NK-92 (cell line): ENCODE data around the gene TAP1.
A peak's percentile ranks its signal among the peaks of the same experiment; 100 is the strongest.
"Not testable (repeated sequence)": the region's sequence is repeated elsewhere in the genome, so short reads cannot be mapped to it uniquely, and the experiment has no call there.

Experiments used
- DNase-seq: peaks from one replicate; lab custom pipeline; 2025; ENCODE audit not compliant: unreplicated experiment; lab: John Stamatoyannopoulos, UW

The TAP1 gene, protein sequence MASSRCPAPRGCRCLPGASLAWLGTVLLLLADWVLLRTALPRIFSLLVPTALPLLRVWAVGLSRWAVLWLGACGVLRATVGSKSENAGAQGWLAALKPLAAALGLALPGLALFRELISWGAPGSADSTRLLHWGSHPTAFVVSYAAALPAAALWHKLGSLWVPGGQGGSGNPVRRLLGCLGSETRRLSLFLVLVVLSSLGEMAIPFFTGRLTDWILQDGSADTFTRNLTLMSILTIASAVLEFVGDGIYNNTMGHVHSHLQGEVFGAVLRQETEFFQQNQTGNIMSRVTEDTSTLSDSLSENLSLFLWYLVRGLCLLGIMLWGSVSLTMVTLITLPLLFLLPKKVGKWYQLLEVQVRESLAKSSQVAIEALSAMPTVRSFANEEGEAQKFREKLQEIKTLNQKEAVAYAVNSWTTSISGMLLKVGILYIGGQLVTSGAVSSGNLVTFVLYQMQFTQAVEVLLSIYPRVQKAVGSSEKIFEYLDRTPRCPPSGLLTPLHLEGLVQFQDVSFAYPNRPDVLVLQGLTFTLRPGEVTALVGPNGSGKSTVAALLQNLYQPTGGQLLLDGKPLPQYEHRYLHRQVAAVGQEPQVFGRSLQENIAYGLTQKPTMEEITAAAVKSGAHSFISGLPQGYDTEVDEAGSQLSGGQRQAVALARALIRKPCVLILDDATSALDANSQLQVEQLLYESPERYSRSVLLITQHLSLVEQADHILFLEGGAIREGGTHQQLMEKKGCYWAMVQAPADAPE

DNA sequence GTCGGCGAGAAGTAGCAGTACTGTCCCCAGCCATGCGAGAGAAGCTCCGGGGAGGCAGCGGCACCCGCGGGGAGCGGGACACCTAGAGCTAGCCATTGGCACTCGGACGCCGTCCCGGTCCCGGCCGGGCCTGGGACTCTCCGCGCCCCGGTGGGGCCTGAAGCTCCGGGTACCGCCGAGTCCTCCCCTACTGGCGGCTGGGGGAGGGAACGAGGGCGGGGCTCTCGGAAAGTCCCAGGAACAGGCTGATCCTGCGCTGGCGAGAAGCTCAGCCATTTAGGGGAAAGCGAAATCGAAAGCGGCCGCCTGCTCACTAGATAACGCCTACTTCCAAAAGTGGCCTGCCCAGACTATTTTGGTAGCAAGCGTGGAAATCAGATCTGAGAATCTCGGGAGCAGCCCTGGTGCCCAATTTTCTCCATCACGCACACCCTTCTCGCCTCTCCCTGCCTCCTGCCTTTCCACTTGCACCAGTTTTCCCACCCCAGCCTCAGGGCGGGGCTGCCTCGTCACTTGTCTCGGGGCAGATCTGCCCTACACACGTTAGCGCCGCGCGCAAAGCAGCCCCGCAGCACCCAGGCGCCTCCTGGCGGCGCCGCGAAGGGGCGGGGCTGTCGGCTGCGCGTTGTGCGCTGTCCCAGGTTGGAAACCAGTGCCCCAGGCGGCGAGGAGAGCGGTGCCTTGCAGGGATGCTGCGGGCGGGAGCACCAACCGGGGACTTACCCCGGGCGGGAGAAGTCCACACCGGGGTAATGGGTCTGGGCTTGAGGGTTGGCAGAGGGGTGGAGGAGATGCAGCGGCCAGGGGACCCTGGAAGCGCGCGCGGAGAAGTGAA lies at the start of gene TAP1, which contains the start of gene PSMB9:
Gene TAP1 (minus strand): TSS at position 164 of the 835 bp plus-strand sequence. CDS start 68 bp downstream, at position 96.
Gene PSMB9 (plus strand): TSS at position 652 of the 835 bp plus-strand sequence. CDS start 38 bp downstream, at position 690.
- peak; percentile 70 for DNase-seq

DNA sequence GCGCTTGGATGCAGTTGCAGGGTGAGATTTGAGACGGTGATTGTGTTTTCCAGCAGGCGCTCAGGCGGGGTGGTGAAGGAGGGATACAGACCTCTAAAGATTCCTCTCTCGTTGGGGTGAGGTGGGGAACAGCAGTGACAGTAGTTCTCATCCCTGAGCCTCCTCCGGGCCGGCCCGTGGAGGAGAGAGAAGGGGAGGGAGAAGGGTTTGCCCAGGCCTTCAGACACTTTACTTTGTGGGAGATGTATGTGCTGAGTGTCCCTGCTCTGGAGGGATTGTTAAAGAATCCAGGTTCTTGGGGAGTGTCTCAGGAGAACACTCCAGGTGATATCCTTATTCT lies 41.5 kb upstream of the TAP1 start:
- no peak for DNase-seq

DNA sequence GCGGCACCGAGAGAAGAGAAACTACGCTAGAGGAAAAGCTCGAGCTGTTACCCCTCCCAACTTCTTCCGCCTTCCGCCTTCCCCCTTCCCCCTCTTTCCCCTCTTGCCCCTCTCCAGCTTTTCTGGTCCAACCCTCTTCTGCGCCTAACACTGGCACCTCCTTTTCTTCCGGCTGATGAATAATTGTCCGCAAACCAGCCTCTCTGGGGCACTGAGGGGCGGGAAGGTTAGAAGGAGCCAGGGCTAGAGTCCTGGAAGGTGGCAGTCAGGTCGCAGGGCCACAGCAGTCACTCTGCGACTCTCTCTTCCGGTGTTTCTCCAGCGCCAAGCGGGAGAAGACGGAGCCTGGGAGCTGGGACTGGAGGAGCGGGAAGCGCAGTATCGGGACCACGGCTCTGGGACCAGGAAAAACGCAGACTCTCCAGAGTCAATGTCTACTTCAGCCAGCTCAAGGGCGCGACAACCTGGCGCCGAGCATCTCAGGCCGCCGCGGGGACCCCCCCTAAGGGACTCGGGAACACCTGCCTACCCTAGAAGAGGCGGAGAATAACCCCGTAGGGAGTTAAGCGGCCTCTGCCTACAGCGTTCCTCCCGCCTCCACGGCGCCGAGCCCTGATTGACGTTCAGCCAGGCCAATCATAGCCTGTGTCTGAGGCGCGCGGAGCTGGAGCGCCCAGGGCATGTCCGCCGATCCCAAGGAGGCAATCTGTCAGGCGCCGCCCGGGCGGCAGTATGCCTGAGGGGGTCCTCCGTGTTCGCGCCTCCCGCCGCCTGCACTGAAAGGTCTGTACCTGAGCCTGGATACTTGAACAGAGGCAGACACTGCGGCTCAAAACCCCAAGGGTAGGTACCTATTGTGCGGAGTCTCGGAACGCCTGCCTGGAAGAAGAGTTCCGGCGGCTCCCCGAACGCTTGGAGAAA lies 40.8 kb upstream of the TAP1 start:
- DNase-seq = peak; percentile 65

DNA sequence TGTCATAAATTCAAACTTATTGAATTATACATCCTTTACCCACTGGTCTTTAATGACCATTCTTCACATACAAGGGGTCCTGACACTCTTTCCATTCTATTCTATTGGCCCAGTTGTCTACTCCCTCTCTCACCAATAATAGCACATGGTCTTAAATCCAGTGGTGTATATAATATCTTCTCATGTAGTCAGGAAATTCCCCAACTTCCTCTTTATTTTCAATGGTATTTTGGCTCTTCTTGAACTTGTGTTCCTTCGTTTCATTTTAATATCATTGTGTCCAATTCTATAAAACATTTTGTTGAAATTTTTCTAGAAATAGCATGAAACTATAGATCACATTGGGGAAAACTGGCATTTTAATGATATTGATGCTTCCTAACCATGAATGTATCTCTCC lies 37.3 kb upstream of the TAP1 start:
- DNase-seq = no peak

DNA sequence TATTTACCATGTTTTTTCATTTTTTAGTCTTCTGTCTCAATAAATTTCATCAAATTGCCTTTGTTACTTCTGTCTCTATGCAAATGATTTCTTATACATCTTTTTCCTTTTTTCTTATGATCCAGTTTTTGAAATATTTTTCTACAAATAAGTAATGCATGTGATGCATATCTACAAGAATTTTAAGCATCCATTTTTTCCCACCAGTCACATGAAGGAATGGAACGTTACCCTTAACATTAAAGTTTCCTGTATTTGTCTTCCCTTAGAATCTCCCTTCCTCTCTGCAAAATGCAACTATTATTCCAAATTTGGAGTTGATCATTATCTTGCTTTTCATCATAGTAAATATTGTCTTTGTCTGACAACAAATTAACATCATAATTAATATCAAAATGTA lies 36.0 kb upstream of the TAP1 start:
- DNase-seq = no peak

DNA sequence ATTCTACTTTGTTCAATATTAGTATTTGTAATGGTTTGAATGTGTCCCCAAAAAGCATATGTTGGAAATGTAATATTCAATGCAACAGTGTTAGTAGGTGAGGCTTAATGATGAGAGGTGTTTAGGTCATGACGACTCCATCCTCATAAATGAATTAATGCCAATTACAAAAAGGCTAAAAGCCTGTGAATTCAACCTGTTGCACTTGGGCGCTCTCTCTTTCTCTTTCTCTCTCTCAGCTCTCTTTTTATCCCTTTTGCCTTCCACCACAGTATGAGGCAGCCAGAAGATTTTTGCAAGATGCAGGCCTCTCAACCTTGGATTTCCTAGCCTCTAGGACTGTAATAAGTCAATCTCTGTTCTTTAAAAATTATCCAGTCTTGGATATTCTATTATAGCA lies 35.1 kb upstream of the TAP1 start:
- no peak for DNase-seq

DNA sequence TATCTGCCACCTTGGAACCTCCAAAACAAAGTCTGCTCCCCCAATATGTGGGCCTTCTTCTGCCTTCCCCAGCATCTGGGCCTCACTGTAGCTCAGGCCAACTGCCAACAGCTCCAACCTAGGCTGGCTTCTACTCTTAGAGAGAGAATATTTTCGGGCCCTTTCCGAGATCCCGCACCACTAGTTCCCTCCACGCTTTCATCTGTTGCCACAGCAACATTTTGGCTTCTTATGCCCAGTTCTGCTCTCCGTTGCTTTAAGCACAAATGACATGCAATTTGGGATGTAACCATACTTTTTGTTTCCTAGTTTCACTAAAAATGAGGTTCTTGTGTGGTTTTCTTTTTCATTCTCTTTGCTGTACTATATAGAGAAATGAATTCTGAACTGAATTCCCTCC lies 34.1 kb upstream of the TAP1 start:
- DNase-seq = no peak

DNA sequence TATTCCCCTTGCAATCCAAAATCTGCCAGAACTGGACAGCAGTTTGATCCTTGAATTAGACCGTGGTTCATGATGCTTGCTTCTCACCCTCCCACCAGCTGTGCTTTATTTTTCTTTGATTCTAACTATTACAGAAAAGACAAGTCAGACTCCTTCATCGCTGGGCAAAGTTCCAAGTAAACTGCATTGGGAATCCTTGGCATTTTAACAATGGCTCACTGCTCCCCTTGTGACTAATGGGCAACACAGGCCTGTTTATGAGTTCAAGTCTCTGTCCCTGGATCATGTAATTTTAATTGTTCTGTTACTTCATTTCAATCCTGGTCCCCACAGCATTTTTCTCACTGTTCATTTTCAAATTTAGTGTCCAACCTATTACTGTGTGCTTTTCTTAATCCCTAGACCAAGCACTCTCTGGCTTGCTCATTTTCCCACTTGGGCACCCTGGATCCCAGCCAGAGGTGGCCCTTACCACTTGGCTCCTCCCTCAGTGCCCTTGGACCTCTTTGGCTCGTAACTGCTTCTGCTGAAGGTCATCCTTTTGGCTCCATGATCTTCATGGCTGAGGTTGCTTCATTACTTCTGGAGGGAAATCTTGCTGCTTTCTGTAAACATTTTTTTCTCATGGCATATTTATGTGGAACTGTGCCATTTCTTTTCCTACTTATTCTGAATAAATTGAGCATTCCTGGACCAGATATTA lies 33.3 kb upstream of the TAP1 start:
- no peak for DNase-seq

DNA sequence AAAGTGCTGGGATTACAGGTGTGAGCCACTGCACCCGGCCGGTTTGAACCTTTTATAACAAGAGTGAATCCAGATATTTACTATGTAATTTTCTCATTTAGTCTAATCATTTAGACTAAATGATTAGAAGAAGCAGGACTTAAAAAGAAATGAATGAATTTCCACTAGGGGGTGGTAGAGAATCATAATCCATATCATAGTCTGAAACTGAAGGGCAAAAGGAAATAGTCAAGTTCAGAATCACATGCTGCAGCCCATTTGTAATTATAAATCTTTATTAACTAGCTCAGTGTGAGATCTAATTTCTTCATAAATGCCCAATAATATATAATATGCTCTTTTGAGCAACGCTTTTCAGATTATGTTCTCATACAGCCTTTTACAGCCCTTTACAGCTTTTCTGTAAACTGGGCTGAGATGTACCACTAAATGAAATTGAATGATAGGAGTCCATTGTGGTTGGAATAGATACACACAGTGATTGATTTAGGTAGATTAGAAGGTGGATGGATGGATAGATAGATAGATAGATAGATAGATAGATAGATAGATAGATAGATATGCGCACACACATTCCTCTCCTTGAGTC lies 32.3 kb upstream of the TAP1 start:
- DNase-seq = no peak

DNA sequence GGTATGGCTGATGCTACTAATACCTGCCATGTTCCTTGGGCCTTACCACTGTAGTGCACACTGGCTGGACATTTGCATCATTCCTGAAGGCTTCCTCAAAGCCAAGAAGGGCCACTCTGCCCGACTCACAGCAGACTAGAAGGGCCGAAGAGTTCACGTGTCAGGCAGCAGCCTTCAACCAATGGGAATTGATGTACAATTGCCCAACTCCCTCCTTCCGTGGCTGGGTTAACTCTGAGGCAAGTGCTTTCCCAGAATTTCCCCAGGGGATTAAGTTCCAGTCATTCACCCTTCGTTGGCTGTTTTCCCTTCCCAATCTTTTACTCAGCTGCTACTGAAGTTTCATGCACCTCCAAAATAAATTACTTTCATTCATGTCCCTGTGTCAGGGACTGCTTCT lies 30.3 kb upstream of the TAP1 start:
- DNase-seq = no peak

DNA sequence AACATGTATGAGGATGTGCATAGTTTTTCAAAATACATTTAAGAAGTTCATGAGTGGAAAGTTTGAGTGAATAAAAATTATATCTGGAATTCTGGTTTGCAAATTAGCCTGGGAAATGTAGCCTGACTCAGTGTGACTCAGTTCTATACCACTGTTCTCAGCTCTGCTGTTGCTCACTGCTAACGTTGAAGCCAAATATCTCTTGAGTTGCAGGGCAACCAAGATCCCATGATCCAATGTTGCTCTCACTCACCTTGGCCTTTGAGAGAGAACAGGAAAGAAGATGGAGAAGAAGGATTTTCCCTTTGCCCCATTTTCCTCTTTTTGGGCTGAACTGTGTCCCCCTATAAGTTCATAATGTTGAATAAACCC lies 29.4 kb upstream of the TAP1 start:
- DNase-seq = no peak

DNA sequence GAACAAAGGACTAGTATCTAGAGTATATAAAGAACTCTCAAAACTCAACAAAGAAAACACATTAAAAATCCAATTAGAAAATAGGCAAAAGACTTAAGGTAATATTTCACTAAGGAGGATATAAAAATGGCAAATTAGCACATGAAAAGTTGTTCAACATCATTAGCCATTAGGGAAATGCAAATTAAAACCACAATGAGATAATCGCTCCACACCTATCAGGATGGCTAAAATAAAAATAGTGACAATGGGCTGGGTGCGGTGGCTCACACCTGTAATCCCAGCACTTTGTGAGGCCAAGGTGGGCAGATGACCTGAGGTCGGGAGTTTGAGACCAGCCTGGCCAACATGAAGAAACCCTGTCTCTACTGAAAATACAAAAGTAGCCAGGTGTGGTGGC lies 27.5 kb upstream of the TAP1 start:
- DNase-seq = not testable (repeated sequence)

DNA sequence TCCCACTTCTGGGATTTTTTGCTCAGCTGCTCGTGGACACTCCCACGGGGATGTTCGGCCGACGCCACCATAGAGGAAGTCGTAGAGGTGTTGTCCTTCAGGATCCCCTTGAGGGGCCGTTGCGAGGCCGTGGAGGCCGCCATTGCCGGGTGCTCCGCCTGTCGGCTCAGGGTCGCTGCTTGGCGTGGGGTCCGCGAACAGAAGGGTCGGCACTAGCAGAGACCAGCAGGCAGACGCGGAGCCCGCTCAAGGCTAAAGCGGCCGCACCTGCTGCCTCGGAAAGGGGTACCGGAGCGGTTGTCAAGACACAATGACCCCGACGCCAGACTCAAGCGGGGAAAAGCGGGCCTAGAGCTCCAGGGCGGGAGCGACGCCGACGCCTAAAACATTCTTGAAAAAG lies 26.2 kb upstream of the TAP1 start:
- DNase-seq = no peak

DNA sequence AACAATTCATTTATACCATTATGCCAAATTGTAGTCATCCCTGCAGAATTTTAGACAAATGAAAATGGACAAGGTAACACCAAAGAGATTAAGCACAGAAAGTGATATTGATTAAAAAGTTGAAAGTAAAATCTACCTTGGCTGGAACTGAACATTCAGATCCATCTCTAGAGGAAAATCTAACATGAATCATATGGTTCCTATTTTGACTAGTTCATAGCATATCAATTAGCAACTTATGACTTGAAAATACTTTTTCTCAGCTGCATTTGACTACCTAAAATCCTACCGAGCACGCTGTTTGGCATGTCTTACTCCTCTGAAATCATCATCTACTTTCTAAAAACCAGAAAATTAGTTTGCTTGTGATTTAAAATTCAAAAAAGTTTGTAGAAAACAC lies 23.1 kb upstream of the TAP1 start:
- DNase-seq = no peak

DNA sequence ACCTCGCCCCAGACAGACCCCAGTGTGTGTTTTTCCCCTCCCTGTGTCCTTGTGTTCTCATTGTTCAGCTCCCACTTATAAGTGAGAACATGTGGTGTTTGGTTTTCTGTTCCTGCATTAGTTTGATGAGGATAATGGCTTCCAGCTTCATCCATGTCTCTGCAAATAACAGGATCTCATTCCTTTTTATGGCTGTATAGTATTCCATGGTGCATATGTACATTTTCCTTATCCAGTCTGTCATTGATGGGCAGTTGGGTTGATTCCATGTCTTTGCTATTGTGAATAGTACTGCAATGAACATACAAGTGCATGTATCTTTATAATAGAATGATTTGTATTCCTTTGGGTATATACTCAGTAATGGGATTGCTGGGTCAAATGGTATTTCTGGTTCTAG lies 20.4 kb upstream of the TAP1 start:
- not testable (repeated sequence) for DNase-seq

DNA sequence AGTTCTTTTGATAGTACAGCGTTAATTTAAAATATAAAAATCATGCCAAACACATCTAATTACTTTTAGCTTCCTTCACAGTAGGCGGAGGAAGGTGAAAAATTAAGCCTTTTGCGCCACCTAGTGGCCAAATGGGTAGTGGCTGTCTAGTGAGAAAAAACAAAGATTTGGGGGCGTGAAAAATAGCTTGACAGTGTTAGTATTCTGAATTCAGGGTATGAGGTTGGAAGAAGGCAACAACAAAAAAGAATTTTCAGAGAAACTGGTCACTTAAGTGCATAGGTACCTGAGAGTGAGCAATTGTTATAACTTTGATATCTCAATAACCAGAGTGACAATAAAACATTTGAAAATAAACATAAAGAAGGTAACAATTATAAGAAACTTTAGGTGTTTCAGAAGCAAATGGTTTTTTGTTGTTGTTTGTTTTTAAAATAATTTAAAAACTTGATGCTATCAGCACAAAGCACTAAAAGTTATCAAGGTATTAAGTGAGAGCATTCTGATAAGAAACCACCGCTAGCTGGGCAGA lies 14.8 kb upstream of the TAP1 start:
- no peak for DNase-seq

DNA sequence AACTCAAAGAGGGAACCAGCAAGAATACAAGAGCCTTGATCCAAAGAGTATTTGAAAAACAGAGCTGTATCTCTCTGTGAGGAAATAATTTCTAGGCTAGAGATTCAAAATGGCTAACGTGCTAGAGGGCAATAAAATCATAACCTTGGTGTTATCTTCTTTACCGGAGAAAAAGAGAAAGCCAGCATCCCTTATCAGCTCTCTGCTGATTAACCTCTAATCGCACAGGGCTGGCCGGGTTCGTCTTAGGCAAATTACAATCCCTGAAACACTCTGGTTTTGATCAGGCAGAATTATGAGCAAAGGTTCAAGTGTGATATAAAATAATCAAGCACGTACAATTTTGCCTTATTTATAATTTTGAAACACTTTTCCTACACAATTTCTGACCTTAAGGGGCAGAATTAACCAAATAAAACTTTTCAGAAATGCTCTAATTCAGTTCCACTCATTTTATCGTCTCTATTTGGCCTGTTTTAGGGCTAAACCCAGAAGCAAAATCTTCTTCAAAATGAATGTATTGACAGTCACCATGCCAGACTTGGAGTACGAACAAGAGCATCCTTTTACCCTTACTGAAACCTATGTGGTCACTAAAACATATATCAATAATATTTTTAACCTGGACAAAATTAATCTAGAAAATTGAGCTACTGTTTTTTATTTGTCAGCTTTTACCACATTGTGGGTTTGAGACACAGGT lies 14.2 kb upstream of the TAP1 start:
- no peak for DNase-seq

DNA sequence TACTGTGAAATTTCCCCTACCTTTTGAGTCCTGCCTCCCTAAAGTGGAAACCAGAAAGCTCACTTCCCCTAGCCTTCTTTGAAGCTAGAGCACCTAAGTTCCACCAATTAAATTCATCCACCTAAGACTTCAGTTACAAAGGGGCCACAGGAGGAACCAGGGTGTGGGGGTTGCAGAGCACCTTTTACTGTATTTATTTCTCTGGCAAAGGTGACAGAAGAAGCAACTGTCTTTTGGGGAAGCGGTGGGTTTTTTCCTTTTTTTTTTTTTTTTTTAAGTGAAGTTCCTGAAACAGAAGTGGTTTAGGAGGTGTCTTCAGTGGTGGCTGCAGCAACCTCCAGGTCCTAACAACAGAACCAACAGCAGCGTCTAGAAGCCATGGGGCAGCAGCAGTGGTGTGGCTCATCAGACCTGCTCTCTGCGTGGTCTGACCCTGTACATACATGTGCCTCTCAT lies 13.5 kb upstream of the TAP1 start:
- no peak for DNase-seq
